Dermis blood vessel endothelial cell (primary cell): ENCODE measurements around the gene DES. TPM values are rescaled to one million over a fixed set of nuclear protein-coding genes. Genes with fewer than 3 reads are reported as not detected.

ENCODE experiments used
- DNase-seq: peaks from one replicate; pipeline ENCODE4 v3.0.0; 2010
- total RNA-seq: library from RNA; depleted of rRNA; stranded (reverse); fragments of >200 nt; gene quantifications from 2 replicates; pipeline ENCODE4 v1.2.3, GENCODE V29; 2014

The DES gene
- total RNA-seq, 1 donor from 2014 or later = not detected

DNA sequence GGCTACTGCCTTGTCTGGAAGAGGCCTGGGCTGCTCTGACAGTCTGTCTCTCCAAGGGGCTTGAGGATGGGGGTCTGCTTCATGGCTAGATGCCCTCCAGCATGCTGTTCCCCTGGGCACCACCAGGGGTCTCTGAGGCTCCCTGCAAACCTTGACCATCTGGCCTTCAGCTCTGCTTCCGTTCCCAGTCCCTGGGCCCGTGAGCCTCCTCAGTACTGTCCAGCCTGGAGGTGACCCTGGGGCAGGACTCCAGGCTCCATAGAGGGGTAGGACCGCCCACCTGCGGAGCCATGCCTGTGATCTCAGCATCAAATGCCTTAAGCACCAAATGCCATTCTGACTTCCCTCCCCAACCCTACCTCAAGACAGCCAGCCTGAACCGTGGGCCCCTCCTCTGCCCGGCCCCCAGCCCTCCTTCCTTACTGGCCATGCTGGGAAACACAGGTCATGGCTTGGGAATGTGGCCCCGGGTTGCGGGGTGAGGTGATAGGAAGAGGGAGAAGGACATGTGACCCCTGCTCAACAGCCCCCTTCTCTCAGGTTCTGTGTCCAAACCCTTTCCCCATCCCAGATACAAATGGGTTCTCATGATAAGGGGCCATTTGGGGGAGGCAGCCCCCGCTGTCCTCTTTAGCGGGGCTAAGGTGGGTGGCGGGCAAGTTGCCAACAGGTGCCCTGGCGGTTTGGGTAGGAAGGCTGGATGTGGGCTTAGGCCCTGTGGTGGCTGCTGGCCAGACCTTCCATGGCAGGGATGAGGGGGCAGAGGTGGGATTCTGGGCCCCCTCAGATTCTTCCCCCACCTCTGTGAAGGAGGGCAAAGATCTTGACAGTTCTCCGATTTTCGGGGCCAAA is 41.5 kb downstream of the DES start:
- DNase-seq = peak; percentile 65

DNA sequence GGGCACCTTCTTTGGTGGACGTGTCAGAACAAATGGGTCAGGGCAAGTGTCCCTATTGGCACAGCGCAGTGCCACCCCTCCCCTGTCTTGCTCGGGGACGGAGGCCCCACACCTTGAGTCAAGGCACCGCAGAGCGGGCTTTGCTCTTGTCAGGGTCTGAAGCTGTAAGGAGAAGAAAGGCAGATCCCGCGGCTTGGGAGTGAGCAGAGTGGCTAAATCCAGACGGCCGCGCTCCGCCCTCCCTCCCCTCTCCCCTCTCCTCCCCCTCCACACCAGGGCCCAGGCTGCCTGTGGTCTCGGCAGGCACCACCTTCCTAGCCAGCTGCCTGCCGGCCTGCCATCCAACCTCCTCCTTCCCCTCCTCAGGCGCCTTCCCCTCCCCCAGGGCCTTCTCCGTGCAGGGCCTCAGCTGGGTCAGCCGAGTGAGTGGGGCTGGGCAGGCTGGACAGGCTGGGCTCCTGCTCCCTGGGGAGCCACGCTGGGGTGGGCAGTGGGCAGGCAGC is 42.3 kb downstream of the DES start:
- no peak for DNase-seq

DNA sequence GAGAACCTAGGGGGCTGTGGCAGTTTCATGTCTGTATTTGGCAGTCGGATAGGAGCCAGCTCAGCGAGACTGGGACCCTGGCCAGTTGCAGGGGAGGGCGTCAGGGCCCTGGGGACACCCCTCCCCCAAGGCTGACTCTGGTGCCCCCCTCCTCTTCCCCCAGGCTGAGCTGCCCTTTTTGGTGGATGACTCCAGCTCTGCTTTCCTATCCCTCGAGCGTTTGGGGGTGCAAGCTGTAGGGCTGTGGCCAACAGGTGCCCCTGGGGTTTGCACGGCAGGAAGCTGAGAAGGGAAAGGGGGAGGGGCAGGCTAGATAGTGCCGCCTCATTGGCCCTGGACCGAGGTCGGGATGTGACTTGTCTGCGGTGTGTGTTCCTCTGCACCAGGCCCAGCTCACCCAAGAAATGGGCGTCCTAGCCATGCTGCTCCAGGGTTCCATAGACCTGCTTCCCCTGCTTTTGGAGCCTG is 42.9 kb downstream of the DES start:
- no peak for DNase-seq

DNA sequence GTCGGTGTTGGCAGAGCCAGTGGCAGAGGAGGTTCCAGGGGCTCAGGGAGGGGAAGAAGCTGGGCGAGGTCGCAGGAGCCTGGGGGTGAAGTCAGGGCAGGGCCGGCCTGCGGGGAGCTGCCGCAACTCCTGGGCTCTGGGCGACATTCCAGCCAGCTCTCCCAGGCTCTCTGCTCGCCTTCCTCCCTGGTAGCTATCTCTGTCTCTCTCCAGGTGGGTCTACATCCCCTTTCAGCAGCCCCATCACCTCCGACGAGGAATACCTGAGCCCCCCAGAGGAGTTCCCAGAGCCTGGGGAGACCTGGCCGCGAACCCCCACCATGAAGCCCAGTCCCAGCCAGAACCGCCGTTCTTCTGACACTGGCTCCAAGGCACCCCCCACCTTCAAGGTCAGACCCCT is 43.5 kb downstream of the DES start:
- no peak for DNase-seq

DNA sequence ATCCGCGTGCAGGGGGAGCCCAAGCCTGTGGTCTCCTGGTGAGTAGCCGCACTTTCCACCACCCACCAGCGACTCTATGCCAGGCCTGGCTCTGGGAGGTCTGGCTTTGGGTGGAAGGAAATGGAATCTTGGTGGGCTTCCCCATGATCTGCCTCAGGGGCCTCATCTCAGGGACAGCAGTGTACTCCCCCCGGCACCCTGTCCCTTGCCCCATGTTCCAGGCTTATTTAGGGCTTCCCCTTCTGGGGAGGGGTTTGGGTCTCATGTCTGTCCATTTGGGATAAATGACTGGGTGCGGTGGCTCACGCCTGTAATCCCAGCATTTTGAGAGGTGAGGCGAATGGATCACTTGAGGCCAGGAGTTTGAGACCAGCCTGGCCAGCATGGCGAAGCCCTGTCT is 44.2 kb downstream of the DES start:
- no peak for DNase-seq

DNA sequence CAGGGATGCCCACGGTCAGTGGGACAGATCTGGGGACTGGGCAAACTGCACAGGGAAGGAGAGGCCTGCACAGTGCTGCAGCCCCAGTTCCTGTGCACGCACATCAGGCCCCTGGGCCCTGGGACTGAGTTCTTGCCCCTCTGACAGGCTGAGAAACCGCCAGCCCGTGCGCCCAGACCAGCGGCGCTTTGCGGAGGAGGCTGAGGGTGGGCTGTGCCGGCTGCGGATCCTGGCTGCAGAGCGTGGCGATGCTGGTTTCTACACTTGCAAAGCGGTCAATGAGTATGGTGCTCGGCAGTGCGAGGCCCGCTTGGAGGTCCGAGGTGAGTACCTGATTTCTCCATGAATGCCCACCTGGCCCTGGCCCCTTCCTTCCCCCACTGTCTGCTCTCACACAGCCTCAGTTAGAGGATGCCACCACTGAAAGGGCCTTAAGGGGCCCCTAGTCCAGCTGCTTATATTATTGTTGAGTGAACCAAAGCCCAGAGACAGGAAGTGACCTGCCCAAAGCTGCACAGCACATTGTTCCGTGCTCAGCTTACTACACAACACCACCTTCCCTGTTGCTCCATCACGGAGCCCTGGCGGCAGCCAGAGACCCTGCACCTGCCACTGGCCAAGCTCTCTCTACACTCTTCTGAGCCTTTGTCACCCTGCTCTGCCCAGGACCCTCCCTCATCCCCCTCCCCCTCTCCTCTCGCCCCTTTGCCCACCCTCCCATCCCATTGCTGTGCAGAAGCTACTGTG is 46.3 kb downstream of the DES start:
- DNase-seq = no peak

DNA sequence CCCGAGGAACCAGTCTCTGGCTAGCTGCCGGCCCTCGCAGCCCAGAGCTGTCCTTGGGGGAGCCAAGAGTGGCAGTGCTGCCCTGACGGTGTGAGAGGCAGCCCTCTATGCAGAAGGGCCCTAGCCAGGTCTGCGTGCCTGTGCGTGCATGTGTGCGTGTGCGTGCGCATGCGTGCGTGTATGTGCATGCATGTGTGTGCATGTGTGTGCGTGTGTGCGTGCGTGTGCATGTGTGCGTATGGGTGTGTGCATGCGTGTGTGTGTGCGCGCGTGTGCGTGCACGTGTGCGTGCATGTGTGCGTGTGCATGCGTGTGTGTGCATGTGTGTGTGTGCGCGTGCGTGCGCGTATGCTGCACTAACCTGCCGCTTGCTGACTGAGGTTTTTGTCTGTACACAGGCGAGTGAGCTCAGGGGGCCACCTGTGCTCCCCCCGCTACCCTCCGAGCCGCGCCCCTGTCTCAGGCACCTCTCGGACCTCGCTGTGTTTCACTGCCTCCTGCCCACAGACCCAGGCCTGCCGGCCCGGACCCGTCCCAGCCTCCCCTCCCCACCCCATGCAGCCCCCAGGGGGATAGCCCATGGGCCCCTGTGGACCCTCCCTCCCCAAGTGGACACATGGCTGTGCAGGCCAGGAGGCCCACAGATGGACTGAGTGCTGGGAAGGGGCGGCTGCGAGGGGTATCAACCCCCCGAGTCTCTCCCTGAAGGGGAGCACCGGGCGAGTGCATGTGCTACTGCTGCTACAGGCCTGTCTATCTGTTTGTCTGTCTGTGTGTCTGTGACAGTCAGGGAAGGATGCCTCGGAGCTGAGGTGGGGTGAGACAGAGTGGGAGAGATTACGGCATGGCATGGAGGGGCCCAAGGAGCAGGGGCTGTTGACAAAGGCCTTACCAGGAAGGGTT is 47.7 kb downstream of the DES start:
- no peak for DNase-seq

DNA sequence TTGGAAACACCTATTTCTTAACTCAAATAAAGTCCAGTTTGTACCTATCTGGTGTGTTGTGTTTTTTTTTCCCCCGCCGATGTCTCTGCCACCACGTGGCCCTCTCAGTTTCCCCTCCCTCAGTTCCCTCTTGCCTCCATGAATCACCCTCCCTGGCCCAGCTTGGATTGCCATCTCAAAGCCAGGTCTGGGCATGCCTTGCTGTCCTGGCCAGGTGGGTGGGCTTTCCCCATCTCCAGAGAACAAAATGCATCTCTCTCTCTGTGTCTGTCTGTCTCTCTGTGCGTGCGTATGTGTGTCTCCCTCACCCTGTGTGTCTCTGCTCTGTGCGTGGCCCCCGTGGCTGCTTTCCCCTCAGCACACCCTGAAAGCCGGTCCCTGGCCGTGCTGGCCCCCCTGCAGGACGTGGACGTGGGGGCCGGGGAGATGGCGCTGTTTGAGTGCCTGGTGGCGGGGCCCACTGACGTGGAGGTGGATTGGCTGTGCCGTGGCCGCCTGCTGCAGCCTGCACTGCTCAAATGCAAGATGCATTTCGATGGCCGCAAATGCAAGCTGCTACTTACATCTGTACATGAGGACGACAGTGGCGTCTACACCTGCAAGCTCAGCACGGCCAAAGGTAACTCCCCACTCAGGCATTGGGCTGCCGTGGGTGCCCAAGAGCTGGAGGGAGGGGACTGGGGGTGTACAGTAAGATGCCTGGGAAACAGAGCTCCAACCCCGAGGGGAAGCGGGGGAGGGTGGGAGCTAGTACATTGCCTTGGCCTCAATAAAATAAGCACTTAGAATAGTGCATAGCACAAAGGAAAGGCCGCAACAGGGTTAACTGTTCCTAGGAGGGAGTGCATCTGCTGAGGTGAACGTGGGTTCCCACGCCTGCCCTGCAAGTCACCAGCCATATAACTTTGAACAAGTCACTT is 48.9 kb downstream of the DES start:
- DNase-seq = no peak

DNA sequence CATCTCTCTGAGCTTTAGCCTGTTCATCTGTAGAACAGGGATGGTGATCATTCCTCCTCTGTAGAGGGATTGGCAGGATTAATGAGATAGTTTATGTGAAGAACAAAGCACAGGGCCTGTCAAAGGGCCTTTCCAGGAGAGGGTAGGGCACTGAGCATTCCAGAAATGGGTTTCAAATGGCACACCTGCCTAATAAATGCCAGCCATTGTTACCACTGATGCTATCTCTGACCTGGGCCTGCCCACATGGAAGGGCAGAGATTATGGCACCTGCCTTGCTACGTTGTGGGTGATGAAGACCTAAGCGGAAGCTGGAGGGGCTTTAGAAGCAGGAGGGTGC is 49.5 kb downstream of the DES start:
- no peak for DNase-seq

DNA sequence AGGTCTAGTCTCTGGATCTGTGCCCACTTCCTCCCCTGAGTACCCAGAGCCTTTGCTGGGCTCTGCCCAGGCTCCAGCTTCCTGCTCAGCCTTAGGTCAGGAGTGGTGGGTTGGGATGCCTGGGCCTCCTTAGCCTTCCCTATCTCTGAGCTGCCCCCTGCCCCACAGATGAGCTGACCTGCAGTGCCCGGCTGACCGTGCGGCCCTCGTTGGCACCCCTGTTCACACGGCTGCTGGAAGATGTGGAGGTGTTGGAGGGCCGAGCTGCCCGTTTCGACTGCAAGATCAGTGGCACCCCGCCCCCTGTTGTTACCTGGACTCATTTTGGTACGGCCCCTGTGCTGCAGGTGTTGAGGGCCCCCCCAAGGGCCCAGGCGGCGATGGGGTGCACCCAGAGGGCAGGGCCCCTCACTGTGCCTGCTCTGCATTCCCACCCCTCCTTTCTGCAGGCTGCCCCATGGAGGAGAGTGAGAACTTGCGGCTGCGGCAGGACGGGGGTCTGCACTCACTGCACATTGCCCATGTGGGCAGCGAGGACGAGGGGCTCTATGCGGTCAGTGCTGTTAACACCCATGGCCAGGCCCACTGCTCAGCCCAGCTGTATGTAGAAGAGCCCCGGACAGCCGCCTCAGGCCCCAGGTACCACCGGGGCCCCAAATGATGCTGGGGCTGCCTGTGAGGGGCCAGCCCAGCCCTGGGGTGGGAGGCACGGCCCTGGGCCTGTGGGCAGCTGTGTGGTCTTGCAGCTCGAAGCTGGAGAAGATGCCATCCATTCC is 50.4 kb downstream of the DES start:
- no peak for DNase-seq

DNA sequence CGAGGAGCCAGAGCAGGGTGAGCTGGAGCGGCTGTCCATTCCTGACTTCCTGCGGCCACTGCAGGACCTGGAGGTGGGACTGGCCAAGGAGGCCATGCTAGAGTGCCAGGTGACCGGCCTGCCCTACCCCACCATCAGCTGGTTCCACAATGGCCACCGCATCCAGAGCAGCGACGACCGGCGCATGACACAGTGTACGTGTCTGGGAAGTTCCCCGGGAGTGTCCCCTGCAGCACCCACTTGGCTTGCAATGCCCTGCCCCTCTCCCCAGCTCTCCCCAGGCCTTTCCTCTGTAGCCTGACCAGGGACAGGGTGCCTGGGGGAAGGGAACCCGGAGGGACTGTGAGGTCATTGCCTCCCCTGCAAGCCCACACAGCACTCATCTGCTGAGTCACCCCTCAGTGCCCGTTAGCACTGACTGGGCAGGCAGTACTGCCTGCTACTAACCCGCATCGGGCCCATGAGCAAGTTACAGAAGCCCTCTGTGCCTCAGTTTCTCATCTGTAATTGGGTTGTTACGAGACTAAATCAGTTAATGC is 51.1 kb downstream of the DES start:
- DNase-seq = peak; percentile 12

DNA sequence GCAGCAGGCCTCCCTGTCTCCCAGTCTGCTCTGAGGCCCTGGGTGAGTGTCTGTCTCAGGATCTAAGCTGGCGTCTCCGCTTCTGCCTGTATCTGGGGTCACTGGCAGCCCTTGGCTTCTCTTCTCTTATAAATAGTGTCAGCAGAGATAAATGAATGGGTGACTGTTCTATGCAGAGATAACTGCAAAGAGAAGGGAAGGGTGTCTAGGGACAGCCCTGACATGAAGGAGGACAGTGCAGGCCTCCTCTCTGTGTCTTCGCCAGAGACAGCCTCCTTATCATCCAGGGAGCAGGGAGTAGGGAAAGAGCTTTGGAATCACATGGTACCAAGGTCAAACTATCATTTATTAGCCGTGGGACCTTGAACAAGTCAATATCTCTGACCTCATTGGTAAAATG is 52.3 kb downstream of the DES start:
- DNase-seq = no peak

DNA sequence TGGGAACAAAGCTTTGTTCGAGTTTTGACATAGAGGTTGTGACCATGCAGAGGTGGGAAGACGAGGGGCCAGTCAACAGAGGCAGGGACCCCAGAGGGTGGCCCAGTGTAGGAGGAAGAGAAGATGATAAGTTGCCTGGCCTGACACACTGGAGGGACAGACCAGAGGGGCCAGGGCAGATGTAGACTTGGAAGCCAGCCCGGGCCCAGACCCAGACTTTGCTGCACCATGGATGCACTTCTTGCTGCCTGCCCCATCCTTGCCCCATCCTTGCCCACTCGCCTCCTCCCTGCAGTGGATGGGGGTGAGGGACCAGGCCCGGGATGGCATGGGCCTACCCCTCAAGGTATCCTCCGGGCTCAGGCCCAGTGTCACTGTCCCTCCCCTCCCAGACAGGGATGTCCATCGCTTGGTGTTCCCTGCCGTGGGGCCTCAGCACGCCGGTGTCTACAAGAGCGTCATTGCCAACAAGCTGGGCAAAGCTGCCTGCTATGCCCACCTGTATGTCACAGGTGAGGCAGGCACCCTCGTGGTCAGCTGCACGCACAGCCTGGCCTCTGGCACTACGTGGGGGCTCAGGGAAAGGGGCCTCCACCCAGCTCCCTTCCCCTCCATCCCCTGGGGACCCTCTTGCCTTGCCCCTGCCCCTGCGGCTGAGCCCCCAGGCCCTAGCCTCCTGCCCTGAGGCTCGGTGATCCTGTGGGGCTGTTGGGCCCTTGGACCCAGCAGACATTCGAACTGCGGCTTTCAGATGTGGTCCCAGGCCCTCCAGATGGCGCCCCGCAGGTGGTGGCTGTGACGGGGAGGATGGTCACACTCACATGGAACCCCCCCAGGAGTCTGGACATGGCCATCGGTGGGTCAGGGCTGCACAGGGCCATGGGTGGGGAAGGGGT is 53.5 kb downstream of the DES start:
- no peak for DNase-seq

DNA sequence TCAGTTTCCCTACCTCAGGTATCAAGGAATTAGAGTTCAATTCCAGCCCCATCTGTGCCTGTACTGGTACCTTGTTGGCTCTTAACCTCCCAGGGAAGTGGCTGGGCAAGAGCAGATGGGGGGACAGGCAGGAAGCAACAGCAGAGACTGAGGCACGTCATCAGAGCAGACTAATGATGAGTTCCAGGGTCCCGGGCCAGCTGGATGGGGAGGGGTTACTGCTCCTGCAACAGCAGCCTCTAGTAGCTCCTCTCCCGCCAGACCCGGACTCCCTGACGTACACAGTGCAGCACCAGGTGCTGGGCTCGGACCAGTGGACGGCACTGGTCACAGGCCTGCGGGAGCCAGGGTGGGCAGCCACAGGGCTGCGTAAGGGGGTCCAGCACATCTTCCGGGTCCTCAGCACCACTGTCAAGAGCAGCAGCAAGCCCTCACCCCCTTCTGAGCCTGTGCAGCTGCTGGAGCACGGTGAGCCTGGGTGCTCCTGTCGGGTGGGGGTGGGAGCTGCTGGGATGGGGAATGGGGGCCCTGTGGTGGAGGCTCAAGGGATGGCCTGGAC is 54.5 kb downstream of the DES start:
- DNase-seq = no peak

DNA sequence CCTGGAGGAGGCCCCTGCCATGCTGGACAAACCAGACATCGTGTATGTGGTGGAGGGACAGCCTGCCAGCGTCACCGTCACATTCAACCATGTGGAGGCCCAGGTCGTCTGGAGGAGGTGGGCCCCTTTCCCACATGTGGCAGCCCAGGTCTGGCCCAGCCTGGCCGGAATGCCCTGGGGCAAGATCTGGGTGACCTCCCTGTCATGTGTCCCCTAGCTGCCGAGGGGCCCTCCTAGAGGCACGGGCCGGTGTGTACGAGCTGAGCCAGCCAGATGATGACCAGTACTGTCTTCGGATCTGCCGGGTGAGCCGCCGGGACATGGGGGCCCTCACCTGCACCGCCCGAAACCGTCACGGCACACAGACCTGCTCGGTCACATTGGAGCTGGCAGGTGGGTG is 55.3 kb downstream of the DES start:
- DNase-seq = no peak

DNA sequence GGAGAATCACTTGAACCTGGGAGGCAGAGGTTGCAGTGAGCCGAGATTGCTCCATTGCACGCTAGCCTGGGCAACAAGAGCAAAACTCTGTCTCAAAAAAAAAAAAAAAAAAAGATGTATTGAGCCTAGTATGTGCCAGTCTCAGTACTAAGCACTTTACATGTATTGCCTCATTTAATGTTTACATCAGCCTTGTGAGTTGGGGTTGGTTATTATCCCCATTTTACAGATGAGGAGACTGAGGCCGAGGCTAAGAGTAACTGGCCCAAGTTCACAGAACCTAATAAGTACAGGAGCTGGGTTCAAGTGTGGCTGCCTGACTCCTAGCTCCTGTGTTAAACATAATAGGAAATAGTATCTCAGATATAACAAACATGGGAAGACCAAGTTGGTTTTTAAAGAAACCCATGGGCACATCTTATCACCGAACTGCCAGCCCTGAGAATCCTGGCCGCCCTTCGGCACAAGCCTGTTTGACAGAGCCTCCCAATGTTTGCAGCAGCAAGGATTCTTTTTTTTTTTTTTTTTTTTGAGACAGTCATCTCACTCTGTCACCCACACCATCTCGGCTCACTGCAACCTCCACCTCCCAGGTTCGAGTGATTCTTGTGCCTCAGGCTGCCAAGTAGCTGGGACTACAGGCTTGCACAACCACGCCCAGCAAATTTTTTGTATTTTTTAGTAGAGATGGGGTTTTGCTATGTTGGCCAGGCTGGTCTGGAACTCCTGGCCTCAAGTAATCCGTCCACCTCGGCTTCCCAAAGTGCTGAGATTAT is 56.3 kb downstream of the DES start:
- no peak for DNase-seq

DNA sequence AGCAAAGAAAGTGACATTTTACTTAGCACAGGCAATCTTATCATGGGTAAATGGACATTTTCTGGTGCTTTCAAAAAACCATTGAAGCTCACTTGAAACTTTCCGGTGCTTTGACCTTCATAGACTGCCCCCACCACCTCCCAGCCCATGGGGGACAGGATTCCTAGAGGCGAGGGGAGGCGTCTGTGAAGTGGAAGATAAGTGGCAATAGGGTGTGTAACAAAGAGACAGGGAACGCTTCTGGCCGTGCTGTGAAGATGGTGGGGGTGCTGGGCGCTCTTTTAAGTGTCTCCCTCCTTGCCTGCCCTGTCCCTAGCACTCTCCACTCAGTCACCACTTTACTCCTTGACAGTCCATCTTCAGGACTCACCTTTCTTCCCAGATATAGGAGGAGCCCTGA is 57.1 kb downstream of the DES start:
- no peak for DNase-seq
